HCT116 (cell line): ENCODE measurements around the gene GPATCH8.

Experiments
- ATF3 ChIP-seq: IDR thresholded peaks from 2 replicates; pipeline ENCODE4 v1.6.1; 2012
- CEBPB ChIP-seq: IDR thresholded peaks from 2 replicates; pipeline ENCODE4 v1.6.1; 2012; ENCODE audit warnings: low read depth
- EGR1 ChIP-seq: IDR thresholded peaks from 2 replicates; pipeline ENCODE4 v1.6.1; 2012; ENCODE audit warnings: low read depth
- EZH2 ChIP-seq: fragments of 200-600 bp; sonication (generic); IDR thresholded peaks from 2 replicates; pipeline ENCODE4 v1.6.1; 2017; ENCODE audit warnings: antibody characterized with exemption, mixed run types
- JUND ChIP-seq: IDR thresholded peaks from 2 replicates; pipeline ENCODE4 v1.6.1; 2012
- POLR2A ChIP-seq: IDR thresholded peaks from 2 replicates; pipeline ENCODE4 v1.7.0; 2011; ENCODE audit warnings: borderline replicate concordance; ENCODE audit not compliant: insufficient read depth, insufficient read length; ENCODE audit errors: extremely low read depth
- POLR2AphosphoS5 ChIP-seq: IDR thresholded peaks from 2 replicates; pipeline ENCODE4 v1.6.1; 2011; ENCODE audit warnings: mild to moderate bottlenecking, low read depth, low read length, moderate library complexity
- RAD21 ChIP-seq: IDR thresholded peaks from 2 replicates; pipeline ENCODE4 v1.6.1; 2012; ENCODE audit warnings: low read depth, mild to moderate bottlenecking
- SIN3A ChIP-seq: IDR thresholded peaks from 2 replicates; pipeline ENCODE4 v1.6.1; 2012; ENCODE audit warnings: low read depth
- TCF7L2 ChIP-seq: IDR thresholded peaks from 2 replicates; pipeline ENCODE4 v1.7.0; 2011; ENCODE audit warnings: borderline replicate concordance, inconsistent platforms; ENCODE audit not compliant: insufficient read depth, insufficient read length; ENCODE audit errors: extremely low read depth
- TF ChIP-seq, protein P1 (sequence below), 3 experiments: fragments of 200-600 bp in 1 of 3; sonication (generic) in 1 of 3; IDR thresholded peaks in 2 of 3; conservative IDR thresholded peaks in 1 of 3; 2 replicates each; pipeline ENCODE4 v1.5.1; 2012 to 2017; ENCODE audit warnings: low read depth in 2 of 3, low read length in 2 of 3, antibody characterized with exemption in 1 of 3, borderline replicate concordance in 1 of 3, control low read depth in 1 of 3, mild to moderate bottlenecking in 1 of 3, mixed read lengths in 1 of 3, mixed run types in 1 of 3, moderate library complexity in 1 of 3; ENCODE audit not compliant: insufficient read depth in 1 of 3
- TF ChIP-seq, protein P2 (sequence below): IDR thresholded peaks from 2 replicates; pipeline ENCODE4 v1.6.1; 2012; ENCODE audit warnings: low read depth

GRCh38 chr17:44436336-44436735 is 66.9 kb downstream of the GPATCH8 start:
- no peak for TF ChIP-seq TCF7L2
- TF ChIP-seq SIN3A: no peak
- no peak for TF ChIP-seq POLR2A
- TF ChIP-seq EZH2: no peak
- TF ChIP-seq, protein P1, sequence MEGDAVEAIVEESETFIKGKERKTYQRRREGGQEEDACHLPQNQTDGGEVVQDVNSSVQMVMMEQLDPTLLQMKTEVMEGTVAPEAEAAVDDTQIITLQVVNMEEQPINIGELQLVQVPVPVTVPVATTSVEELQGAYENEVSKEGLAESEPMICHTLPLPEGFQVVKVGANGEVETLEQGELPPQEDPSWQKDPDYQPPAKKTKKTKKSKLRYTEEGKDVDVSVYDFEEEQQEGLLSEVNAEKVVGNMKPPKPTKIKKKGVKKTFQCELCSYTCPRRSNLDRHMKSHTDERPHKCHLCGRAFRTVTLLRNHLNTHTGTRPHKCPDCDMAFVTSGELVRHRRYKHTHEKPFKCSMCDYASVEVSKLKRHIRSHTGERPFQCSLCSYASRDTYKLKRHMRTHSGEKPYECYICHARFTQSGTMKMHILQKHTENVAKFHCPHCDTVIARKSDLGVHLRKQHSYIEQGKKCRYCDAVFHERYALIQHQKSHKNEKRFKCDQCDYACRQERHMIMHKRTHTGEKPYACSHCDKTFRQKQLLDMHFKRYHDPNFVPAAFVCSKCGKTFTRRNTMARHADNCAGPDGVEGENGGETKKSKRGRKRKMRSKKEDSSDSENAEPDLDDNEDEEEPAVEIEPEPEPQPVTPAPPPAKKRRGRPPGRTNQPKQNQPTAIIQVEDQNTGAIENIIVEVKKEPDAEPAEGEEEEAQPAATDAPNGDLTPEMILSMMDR (IDR thresholded peaks at IDR 0.05 in 2 of 3, conservative IDR thresholded peaks at IDR 0.05 in 1 of 3; ENCODE audit: borderline replicate concordance in 1 of 3, insufficient read depth in 1 of 3, low read depth in 2 of 3, low read length in 2 of 3): no peak
- TF ChIP-seq POLR2AphosphoS5: no peak
- TF ChIP-seq, protein P2, sequence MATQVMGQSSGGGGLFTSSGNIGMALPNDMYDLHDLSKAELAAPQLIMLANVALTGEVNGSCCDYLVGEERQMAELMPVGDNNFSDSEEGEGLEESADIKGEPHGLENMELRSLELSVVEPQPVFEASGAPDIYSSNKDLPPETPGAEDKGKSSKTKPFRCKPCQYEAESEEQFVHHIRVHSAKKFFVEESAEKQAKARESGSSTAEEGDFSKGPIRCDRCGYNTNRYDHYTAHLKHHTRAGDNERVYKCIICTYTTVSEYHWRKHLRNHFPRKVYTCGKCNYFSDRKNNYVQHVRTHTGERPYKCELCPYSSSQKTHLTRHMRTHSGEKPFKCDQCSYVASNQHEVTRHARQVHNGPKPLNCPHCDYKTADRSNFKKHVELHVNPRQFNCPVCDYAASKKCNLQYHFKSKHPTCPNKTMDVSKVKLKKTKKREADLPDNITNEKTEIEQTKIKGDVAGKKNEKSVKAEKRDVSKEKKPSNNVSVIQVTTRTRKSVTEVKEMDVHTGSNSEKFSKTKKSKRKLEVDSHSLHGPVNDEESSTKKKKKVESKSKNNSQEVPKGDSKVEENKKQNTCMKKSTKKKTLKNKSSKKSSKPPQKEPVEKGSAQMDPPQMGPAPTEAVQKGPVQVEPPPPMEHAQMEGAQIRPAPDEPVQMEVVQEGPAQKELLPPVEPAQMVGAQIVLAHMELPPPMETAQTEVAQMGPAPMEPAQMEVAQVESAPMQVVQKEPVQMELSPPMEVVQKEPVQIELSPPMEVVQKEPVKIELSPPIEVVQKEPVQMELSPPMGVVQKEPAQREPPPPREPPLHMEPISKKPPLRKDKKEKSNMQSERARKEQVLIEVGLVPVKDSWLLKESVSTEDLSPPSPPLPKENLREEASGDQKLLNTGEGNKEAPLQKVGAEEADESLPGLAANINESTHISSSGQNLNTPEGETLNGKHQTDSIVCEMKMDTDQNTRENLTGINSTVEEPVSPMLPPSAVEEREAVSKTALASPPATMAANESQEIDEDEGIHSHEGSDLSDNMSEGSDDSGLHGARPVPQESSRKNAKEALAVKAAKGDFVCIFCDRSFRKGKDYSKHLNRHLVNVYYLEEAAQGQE: no peak
- no peak for TF ChIP-seq ATF3
- TF ChIP-seq CEBPB: no peak
- TF ChIP-seq JUND: no peak
- no peak for TF ChIP-seq EGR1
- no peak for TF ChIP-seq RAD21
